ENCODE measurements around the gene BTRC.
"Not testable (repeated sequence)": the region's sequence is repeated elsewhere in the genome, so short reads cannot be mapped to it uniquely, and the experiment has no call there.

BTRC gene

GRCh38 chr10:101363850-101364400 is 10.0 kb downstream of the BTRC start:
- ATAC-seq, result no peak; the same call in 1 of the 3 replicates
- TF ChIP-seq CSRNP3 (CRISPR knock-in tag; IDR thresholded peaks at IDR 0.05), result no peak
- TF ChIP-seq CREB5 (CRISPR knock-in tag; IDR thresholded peaks at IDR 0.05; ENCODE audit: low read depth), result 0 out of 2 replicates have a peak, but pooled peaks have one; percentile 10

DNA sequence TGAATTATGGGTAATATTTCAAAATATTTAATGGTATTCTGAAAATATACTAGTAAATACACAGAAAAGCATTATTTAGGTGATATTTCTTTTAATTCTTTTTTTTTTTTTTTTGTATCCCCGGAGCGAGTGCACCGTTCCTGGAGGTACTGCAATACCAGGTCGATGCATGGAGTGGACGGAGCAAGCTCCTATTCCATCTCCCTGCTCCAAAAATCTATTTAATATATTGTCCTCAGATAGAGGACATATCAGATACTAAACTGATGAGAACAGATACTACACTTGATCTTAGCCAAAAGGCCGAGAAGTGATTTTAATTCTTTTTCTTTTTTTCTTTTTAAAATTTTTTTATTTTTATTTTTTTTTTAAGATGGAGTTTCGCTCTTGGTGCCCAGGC is 10.8 kb downstream of the BTRC start:
- ATAC-seq, result no peak
- TF ChIP-seq ISL1 (CRISPR knock-in tag; IDR thresholded peaks at IDR 0.05) (no peak), ZNF8 (CRISPR knock-in tag; IDR thresholded peaks at IDR 0.05) (no peak), SNAI2 (CRISPR knock-in tag; IDR thresholded peaks at IDR 0.05) (no peak)

- TF ChIP-seq BACH2 (CRISPR knock-in tag; IDR thresholded peaks at IDR 0.05; ENCODE audit: borderline replicate concordance) (no peak), ISL1 (CRISPR knock-in tag; IDR thresholded peaks at IDR 0.05) (peak; percentile 42; the same call in 1 of the 2 replicates)
- ATAC-seq, result peak; percentile 66
Measured at GRCh38 chr10:101367569-101368453, 13.8 kb downstream of the BTRC start.

- TF ChIP-seq ZFP3 (CRISPR knock-in tag; IDR thresholded peaks at IDR 0.05), result no peak
- TF ChIP-seq TOX (CRISPR knock-in tag; IDR thresholded peaks at IDR 0.05; ENCODE audit: borderline replicate concordance), result no peak
- TF ChIP-seq PATZ1 (CRISPR knock-in tag; IDR thresholded peaks at IDR 0.05; ENCODE audit: borderline replicate concordance), result no peak
- no peak for TF ChIP-seq ISL1 (CRISPR knock-in tag; IDR thresholded peaks at IDR 0.05)
- TF ChIP-seq TSHZ2 (CRISPR knock-in tag; IDR thresholded peaks at IDR 0.05), result no peak
- TF ChIP-seq OSR1 (CRISPR knock-in tag; IDR thresholded peaks at IDR 0.05), result no peak
- TF ChIP-seq POU6F1 (CRISPR knock-in tag; IDR thresholded peaks at IDR 0.05; ENCODE audit: borderline replicate concordance, low read depth), result no peak
- TF ChIP-seq GLIS3 (CRISPR knock-in tag; IDR thresholded peaks at IDR 0.05), result no peak
- TF ChIP-seq ESRRG (CRISPR knock-in tag; IDR thresholded peaks at IDR 0.05), result no peak
- TF ChIP-seq CSDC2 (CRISPR knock-in tag; IDR thresholded peaks at IDR 0.05), result no peak
- TF ChIP-seq CREB5 (CRISPR knock-in tag; IDR thresholded peaks at IDR 0.05; ENCODE audit: low read depth), result no peak
- no peak for TF ChIP-seq CSRNP3 (CRISPR knock-in tag; IDR thresholded peaks at IDR 0.05)
- no peak for TF ChIP-seq TCF4 (CRISPR knock-in tag; IDR thresholded peaks at IDR 0.05; ENCODE audit: borderline replicate concordance)
- no peak for TF ChIP-seq ZC3H10 (CRISPR knock-in tag; IDR thresholded peaks at IDR 0.05)
- no peak for TF ChIP-seq ARNTL (CRISPR knock-in tag; IDR thresholded peaks at IDR 0.05; ENCODE audit: borderline replicate concordance, low read depth)
- no peak for TF ChIP-seq BACH2 (CRISPR knock-in tag; IDR thresholded peaks at IDR 0.05; ENCODE audit: borderline replicate concordance)
- ATAC-seq, result no peak
Measured at GRCh38 chr10:101373063-101373462, 19.1 kb downstream of the BTRC start.

DNA sequence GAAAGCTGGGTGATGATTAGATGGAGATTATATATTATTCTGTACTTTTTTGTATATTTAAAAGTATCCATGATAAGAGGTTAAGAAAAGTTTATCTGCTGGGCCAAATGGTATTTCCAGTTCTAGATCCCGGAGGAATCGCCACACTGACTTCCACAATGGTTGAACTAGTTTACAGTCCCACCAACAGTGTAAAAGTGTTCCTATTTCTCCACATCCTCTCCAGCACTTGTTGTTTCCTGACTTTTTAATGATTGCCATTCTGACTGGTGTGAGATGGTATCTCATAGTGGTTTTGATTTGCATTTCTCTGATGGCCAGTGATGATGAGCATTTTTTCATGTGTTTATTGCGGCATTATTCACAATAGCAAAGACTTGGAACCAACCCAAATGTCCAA is 20.0 kb downstream of the BTRC start:
- ATAC-seq, result not testable (repeated sequence)
